Measurements from ENCODE around the gene CD7.
A peak's percentile ranks its signal among the peaks of the same experiment; 100 is the strongest.

GRCh38 chr17:82273327-82274133 is 43.9 kb downstream of the CD7 start, which contains the start of gene CSNK1D:
- TF ChIP-seq CTCF (IDR thresholded peaks at IDR 0.05) (peak in 2 of 6 experiments; percentile 7 to 12), POLR2A (IDR thresholded peaks at IDR 0.05) (peak; percentile 52 to 85)

Data from thyroid gland (tissue), 4 donors.